Peyer's patch (tissue), 4 donors: ENCODE data around the gene TBXAS1. TPM values are rescaled to one million over a fixed set of nuclear protein-coding genes. Genes with fewer than 3 reads are reported as not detected.

ENCODE experiments used
- DNase-seq, 3 donors: peaks; one replicate each; pipeline ENCODE4 v3.0.0-alpha.2; 2017 to 2019
- H3K27ac ChIP-seq, 4 donors: fragments of 200-600 bp; sonication (generic); one replicate each; pipeline ENCODE4 v1.5.1; 2016 to 2019
- H3K27me3 ChIP-seq, 2 donors: fragments of 200-600 bp; sonication (generic); one replicate each; pipeline ENCODE4 v1.5.1; 2019
- H3K36me3 ChIP-seq, 3 donors: fragments of 200-600 bp; sonication (generic); one replicate each; pipeline ENCODE4 v1.5.1; 2016 to 2019
- H3K4me1 ChIP-seq, 4 donors: fragments of 200-600 bp; sonication (generic); one replicate each; pipeline ENCODE4 v1.5.1; 2016 to 2019
- H3K4me3 ChIP-seq, 4 donors: fragments of 200-600 bp; sonication (generic); 1 replicate in 3 of 4; 2 replicates in 1 of 4; pipeline ENCODE4 v1.5.1; 2016 to 2019; ENCODE audit warnings: mild to moderate bottlenecking in 1 of 4
- H3K9me3 ChIP-seq, 4 donors: fragments of 200-600 bp; sonication (generic); one replicate each; pipeline ENCODE4 v1.5.1; 2016 to 2019; ENCODE audit warnings: mild to moderate bottlenecking in 1 of 4
- POLR2A ChIP-seq, 2 donors: fragments of 450-650 bp; IDR thresholded peaks; one replicate each; pipeline ENCODE4 v1.5.1; 2017; ENCODE audit warnings: antibody characterized with exemption in 2 of 2, mild to moderate bottlenecking in 2 of 2, moderate library complexity in 2 of 2
- total RNA-seq, 4 donors: library from RNA; depleted of rRNA; stranded (reverse); fragments of >200 nt; gene quantifications; one replicate each; pipeline ENCODE4 v1.1.0, GENCODE V29; 2016
- TF ChIP-seq, protein P1 (sequence below), 6 experiments: fragments of 450-650 bp in 4 of 6; fragments of 200-600 bp in 2 of 6; sonication (generic) in 1 of 6; IDR thresholded peaks; one replicate each; pipeline ENCODE4 v1.5.1; 2017 to 2019; ENCODE audit warnings: antibody characterized with exemption in 6 of 6, mild to moderate bottlenecking in 3 of 6, moderate library complexity in 1 of 6

TBXAS1 gene
- total RNA-seq, 4 donors from 2014 or later: 11.2 to 227 (median 33.9) TPM

DNA sequence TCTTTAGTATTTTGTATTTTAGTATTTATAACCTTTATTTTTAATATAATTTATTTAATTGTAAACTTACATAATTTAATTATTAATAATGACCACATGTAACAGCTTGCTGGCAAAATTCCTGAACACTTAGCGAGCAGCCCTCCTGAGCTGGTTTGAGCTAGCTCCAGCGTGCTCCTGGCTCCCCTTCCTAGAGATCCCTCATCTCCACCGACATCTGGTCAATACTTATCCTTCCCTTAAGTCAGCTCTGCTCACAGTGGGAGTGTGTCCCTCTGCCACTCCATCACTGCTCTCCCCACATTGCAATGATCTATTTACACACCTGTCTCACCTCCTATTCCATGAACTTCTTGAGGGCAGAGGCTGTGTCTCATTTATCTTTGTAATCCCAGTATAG is 20.6 kb upstream of the TBXAS1 start:
- H3K9me3 ChIP-seq: peaks cover 0 to 2% (median 0%) of the 10 kb centered on the region in 4 donors
- H3K27ac ChIP-seq: no peak overlapping the region
- H3K27me3 ChIP-seq: no peaks in the 10 kb centered on the region
- no peak for DNase-seq
- TF ChIP-seq POLR2A (IDR thresholded peaks at IDR 0.05): no peak
- TF ChIP-seq, protein P1, sequence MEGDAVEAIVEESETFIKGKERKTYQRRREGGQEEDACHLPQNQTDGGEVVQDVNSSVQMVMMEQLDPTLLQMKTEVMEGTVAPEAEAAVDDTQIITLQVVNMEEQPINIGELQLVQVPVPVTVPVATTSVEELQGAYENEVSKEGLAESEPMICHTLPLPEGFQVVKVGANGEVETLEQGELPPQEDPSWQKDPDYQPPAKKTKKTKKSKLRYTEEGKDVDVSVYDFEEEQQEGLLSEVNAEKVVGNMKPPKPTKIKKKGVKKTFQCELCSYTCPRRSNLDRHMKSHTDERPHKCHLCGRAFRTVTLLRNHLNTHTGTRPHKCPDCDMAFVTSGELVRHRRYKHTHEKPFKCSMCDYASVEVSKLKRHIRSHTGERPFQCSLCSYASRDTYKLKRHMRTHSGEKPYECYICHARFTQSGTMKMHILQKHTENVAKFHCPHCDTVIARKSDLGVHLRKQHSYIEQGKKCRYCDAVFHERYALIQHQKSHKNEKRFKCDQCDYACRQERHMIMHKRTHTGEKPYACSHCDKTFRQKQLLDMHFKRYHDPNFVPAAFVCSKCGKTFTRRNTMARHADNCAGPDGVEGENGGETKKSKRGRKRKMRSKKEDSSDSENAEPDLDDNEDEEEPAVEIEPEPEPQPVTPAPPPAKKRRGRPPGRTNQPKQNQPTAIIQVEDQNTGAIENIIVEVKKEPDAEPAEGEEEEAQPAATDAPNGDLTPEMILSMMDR (IDR thresholded peaks at IDR 0.05): no peak
- no peaks in the 10 kb centered on the region for H3K36me3 ChIP-seq
- no peaks in the 10 kb centered on the region for H3K4me1 ChIP-seq
- H3K4me3 ChIP-seq: no peak overlapping the region

DNA sequence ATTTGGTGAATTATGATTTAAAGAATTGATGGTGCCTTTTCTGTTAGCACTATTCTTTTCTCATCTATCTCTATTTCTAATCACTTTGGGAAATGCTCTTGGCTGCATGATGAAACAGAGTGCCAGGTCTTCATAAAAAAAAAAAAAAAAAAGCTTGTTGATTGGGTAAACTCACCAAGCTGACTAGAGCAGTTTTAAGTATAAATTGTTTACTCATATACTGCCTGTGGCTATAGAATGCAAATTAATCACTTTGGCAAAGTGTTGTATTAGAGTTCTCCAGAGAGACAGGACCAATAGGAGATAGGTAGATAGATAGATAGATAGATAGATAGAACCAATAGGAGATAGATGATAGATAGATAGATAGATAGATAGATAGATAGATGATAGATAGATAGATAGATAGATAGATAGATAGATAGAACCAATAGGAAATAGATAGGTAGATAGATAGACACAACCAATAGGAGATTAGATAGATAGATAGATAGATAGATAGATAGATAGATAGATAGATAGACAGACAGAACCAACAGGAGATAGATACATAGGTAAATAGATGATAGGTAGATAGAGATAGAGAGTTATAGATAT is 20.1 kb upstream of the TBXAS1 start:
- H3K4me3 ChIP-seq: no peak overlapping the region
- no peaks in the 10 kb centered on the region for H3K36me3 ChIP-seq
- no peak overlapping the region for H3K27ac ChIP-seq
- H3K9me3 ChIP-seq: no peaks in the 10 kb centered on the region
- no peaks in the 10 kb centered on the region for H3K4me1 ChIP-seq
- TF ChIP-seq POLR2A (IDR thresholded peaks at IDR 0.05): no peak
- TF ChIP-seq, protein P1 (IDR thresholded peaks at IDR 0.05): no peak
- no peaks in the 10 kb centered on the region for H3K27me3 ChIP-seq
- DNase-seq: no peak

DNA sequence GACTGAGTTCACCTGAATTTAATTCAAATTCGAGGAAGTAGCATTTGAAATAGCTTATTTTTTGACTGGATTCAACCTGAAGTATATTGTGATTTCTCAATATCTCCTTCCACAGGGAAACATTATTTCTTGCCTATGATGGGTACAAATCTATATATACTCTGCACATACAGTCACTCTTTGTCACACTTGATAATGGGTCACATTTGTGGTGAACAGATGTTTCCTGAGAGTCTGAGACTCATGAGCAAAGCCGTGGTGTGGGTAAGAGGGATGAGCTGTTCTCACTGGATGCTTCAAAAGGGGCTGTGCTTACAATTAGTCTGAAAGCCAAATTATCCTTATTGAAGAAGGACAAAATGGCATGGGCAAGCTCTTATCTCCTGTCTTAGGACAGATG is 18.0 kb upstream of the TBXAS1 start:
- Histone ChIP-seq H3K27ac (no peak overlapping the region), H3K4me3 (no peak overlapping the region), H3K4me1 (no peaks in the 10 kb centered on the region), H3K27me3 (no peaks in the 10 kb centered on the region), H3K36me3 (no peaks in the 10 kb centered on the region), H3K9me3 (no peaks in the 10 kb centered on the region)
- TF ChIP-seq, protein P1 (IDR thresholded peaks at IDR 0.05): no peak
- no peak for TF ChIP-seq POLR2A (IDR thresholded peaks at IDR 0.05)
- DNase-seq: no peak

DNA sequence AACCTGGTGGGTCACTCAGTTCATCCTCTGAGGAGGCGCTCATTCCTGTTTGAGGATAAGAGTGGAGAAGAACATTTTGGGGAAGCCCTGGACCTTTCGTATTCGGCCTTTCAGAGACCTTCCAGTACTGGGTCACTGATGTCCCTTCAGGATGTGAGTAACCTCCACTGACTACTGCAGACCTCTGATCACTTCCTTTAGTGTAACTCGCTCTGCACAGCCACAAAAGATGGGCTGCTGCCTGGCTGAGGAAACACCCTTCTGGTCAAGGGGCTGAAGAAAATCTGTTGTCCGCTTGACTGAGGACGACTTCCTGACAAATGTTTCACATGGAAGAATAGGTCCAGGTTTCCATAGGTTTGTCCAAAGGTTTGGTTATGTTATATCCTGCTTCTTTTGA is 15.9 kb upstream of the TBXAS1 start:
- H3K27ac ChIP-seq: no peak overlapping the region
- H3K36me3 ChIP-seq: no peaks in the 10 kb centered on the region
- no peak for TF ChIP-seq POLR2A (IDR thresholded peaks at IDR 0.05)
- TF ChIP-seq, protein P1 (IDR thresholded peaks at IDR 0.05): no peak
- H3K27me3 ChIP-seq: no peaks in the 10 kb centered on the region
- H3K9me3 ChIP-seq: no peaks in the 10 kb centered on the region
- no peaks in the 10 kb centered on the region for H3K4me1 ChIP-seq
- H3K4me3 ChIP-seq: no peak overlapping the region
- DNase-seq: no peak

DNA sequence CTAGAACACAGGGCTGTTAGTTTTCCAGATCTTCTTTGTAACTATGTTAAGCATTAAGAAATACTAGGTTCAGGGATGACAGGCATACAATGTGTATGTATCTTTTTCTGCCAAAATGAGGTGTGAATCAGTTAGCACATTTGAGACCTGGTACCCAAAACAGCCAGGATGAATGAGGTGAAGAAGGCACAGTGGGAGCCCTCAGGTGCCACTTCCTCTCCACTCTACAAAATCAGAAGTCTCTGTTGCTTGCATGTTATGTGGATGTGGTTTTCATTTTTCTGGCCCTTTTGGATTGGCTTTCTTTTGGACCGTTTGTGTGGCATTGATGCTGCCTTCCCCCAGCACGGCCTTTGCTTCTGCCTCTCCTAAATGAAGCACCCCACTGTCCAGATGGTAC is 15.4 kb upstream of the TBXAS1 start:
- Histone ChIP-seq H3K36me3 (no peaks in the 10 kb centered on the region), H3K4me1 (no peaks in the 10 kb centered on the region), H3K4me3 (no peak overlapping the region), H3K9me3 (no peaks in the 10 kb centered on the region), H3K27ac (no peak overlapping the region), H3K27me3 (no peaks in the 10 kb centered on the region)
- no peak for DNase-seq
- no peak for TF ChIP-seq POLR2A (IDR thresholded peaks at IDR 0.05)
- TF ChIP-seq, protein P1 (IDR thresholded peaks at IDR 0.05): no peak

DNA sequence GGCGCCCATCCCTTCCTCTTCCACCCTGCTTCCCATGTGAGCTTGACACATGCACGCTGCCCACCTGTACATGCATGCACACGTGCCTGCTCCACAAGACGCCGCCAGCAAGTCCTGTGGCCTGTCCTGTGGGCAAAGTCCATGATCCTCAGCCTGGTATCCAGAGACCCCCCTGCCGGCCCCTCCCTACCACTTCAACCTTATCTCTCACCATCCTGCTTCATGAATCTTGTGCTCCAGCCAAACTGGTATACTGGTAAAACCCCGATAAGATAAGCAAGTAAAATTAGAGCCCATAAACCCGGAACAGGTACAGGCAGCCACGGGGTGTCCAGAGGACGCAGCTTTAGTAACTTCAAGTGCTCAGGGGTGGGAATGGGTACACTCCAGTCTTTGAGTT is 11.8 kb upstream of the TBXAS1 start:
- Histone ChIP-seq H3K36me3 (no peaks in the 10 kb centered on the region), H3K4me1 (no peaks in the 10 kb centered on the region), H3K4me3 (no peak overlapping the region), H3K27me3 (no peaks in the 10 kb centered on the region), H3K27ac (no peak overlapping the region), H3K9me3 (no peaks in the 10 kb centered on the region)
- DNase-seq: peak in 1 of 3 donors; percentile 63
- TF ChIP-seq, protein P1 (IDR thresholded peaks at IDR 0.05): no peak
- no peak for TF ChIP-seq POLR2A (IDR thresholded peaks at IDR 0.05)
